H7 (cell line): ENCODE results near the gene GSTO1. TPM values are rescaled to one million over a fixed set of nuclear protein-coding genes. Genes with fewer than 3 reads are reported as not detected.
A peak's percentile ranks its signal among the peaks of the same experiment; 100 is the strongest.

Source experiments
- DNase-seq: peaks from one replicate; pipeline ENCODE4 v3.0.0; 2012
- H3K27me3 ChIP-seq: 2 replicates; pipeline ENCODE4 v1.6.0; 2011; ENCODE audit warnings: mild to moderate bottlenecking, low read length; ENCODE audit not compliant: control insufficient read depth, insufficient read depth
- H3K36me3 ChIP-seq: replicated peaks from 2 replicates; pipeline ENCODE4 v1.5.1; 2011; ENCODE audit warnings: low read length; ENCODE audit not compliant: control insufficient read depth, insufficient read depth
- H3K4me3 ChIP-seq: 2 replicates; pipeline ENCODE4 v1.5.1; 2011; ENCODE audit warnings: low read depth, mild to moderate bottlenecking, control low read depth, low read length, moderate library complexity; ENCODE audit not compliant: insufficient read depth
- total RNA-seq: library from RNA; depleted of rRNA; stranded (reverse); fragments of >200 nt; shearing (Covaris generic); gene quantifications from 2 replicates; pipeline ENCODE4 v1.2.3, GENCODE V29; 2014

Gene GSTO1
- total RNA-seq, 1 experiment from 2014 or later: 130 TPM

- no peak for DNase-seq
- Histone ChIP-seq H3K36me3 (peaks cover 18% of the 10 kb centered on the region), H3K4me3 (no peak overlapping the region), H3K27me3 (no peaks in the 10 kb centered on the region)
Observed at GRCh38 chr10:104257235-104257634, 2.5 kb downstream of the GSTO1 start.

- peaks cover 18% of the 10 kb centered on the region for H3K36me3 ChIP-seq
- no peak for DNase-seq
Observed at GRCh38 chr10:104258209-104258608, 3.5 kb downstream of the GSTO1 start.

GRCh38 chr10:104259456-104259855 lies 4.8 kb downstream of the GSTO1 start:
- H3K4me3 ChIP-seq: no peak overlapping the region
- no peaks in the 10 kb centered on the region for H3K27me3 ChIP-seq
- no peak for DNase-seq
- peaks cover 18% of the 10 kb centered on the region for H3K36me3 ChIP-seq

More at GRCh38 chr10:104258209-104258608, 3.5 kb downstream of the GSTO1 start:
- no peaks in the 10 kb centered on the region for H3K27me3 ChIP-seq
- no peak overlapping the region for H3K4me3 ChIP-seq

GRCh38 chr10:104259999-104260774 lies 5.5 kb downstream of the GSTO1 start:
- DNase-seq: no peak

GRCh38 chr10:104260775-104261115 lies 6.1 kb downstream of the GSTO1 start:
- no peak for DNase-seq
- Histone ChIP-seq H3K36me3 (peaks cover 20% of the 10 kb centered on the region), H3K27me3 (no peaks in the 10 kb centered on the region)

More at GRCh38 chr10:104259999-104260774, 5.5 kb downstream of the GSTO1 start:
- Histone ChIP-seq H3K36me3 (peaks cover 18% of the 10 kb centered on the region), H3K27me3 (no peaks in the 10 kb centered on the region), H3K4me3 (no peak overlapping the region)

GRCh38 chr10:104262055-104262454 lies 7.4 kb downstream of the GSTO1 start:
- no peak overlapping the region for H3K4me3 ChIP-seq
- no peak for DNase-seq
- H3K27me3 ChIP-seq: no peaks in the 10 kb centered on the region
- H3K36me3 ChIP-seq: peaks cover 20% of the 10 kb centered on the region

More at GRCh38 chr10:104260775-104261115, 6.1 kb downstream of the GSTO1 start:
- H3K4me3 ChIP-seq: no peak overlapping the region

GRCh38 chr10:104264783-104265182 lies 10.1 kb downstream of the GSTO1 start:
- Histone ChIP-seq H3K4me3 (no peak overlapping the region), H3K36me3 (peaks cover 12% of the 10 kb centered on the region), H3K27me3 (no peaks in the 10 kb centered on the region)
- DNase-seq: no peak

GRCh38 chr10:104267721-104268404 lies 13.2 kb downstream of the GSTO1 start:
- peaks cover 2% of the 10 kb centered on the region for H3K36me3 ChIP-seq
- no peaks in the 10 kb centered on the region for H3K27me3 ChIP-seq
- DNase-seq: no peak
- peak overlapping the region; percentile 86 for H3K4me3 ChIP-seq

GRCh38 chr10:104268405-104268712 lies 13.7 kb downstream of the GSTO1 start:
- no peaks in the 10 kb centered on the region for H3K27me3 ChIP-seq
- peaks cover 2% of the 10 kb centered on the region for H3K36me3 ChIP-seq
- peak overlapping the region; percentile 86 for H3K4me3 ChIP-seq
- no peak for DNase-seq

GRCh38 chr10:104268713-104269645 lies 14.3 kb downstream of the GSTO1 start, which contains the start of gene GSTO2:
TSS of gene GSTO2 (plus strand) at chr10:104269184. CDS start at chr10:104274916, 5,732 bp downstream.
- peak within 1 kb of the TSS; percentile 86 for H3K4me3 ChIP-seq
- peak; percentile 100 for DNase-seq

GRCh38 chr10:104273286-104273685 lies 18.6 kb downstream of the GSTO1 start:
- DNase-seq: no peak
- Histone ChIP-seq H3K27me3 (no peaks in the 10 kb centered on the region; the same call in 1 of the 2 replicates), H3K4me3 (no peak overlapping the region), H3K36me3 (no peaks in the 10 kb centered on the region; the same call in 1 of the 2 replicates)

More at GRCh38 chr10:104268713-104269645, 14.3 kb downstream of the GSTO1 start, which contains the start of gene GSTO2:
- Histone ChIP-seq H3K36me3 (peaks cover 2% of the 10 kb centered on the region), H3K27me3 (no peaks in the 10 kb centered on the region)

GRCh38 chr10:104273899-104274575 lies 19.3 kb downstream of the GSTO1 start:
- no peaks in the 10 kb centered on the region; the same call in 1 of the 2 replicates for H3K36me3 ChIP-seq
- DNase-seq: no peak
- H3K27me3 ChIP-seq: no peaks in the 10 kb centered on the region; the same call in 1 of the 2 replicates
- H3K4me3 ChIP-seq: no peak overlapping the region

- H3K27me3 ChIP-seq: no peaks in the 10 kb centered on the region; the same call in 1 of the 2 replicates
- peak; percentile 94 for DNase-seq
- peaks cover 3% of the 10 kb centered on the region for H3K36me3 ChIP-seq
- peak overlapping the region; percentile 62 for H3K4me3 ChIP-seq
Observed at GRCh38 chr10:104274762-104275721, 20.4 kb downstream of the GSTO1 start.
